Measurements from ENCODE around the gene USP36.

GRCh38 chr17:78839235-78839761 lies 1.3 kb downstream of the USP36 start:
- TF ChIP-seq CTCF (IDR thresholded peaks at IDR 0.05) (no peak), POLR2A (IDR thresholded peaks at IDR 0.05) (no peak)

Measured in adrenal gland (tissue), 5 donors.